ENCODE measurements around the gene SLC25A6. TPM values are rescaled to one million over a fixed set of nuclear protein-coding genes. Genes with fewer than 3 reads are reported as not detected.

Gene SLC25A6
- polyA plus RNA-seq, 1 donor from 2014 or later = 184 TPM

DNA sequence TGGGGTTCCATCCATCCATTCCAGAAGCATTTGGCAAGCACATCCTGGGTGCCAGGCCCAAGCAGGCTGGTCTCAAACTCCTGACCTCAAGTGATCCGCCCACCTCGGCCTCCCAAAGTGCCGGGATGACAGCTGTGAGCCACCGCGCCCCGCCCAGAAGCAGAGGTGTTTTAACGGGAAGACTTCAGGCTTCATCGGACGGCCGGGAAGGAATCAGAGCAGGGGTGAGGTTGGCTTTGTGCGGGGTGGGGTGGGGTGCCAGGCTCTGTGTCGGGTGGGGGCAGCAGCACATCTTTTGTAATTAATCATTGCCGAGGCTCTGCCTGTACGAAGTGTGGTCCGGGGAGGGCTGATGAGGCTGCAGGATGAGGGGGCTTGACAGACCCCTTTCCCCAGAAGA is 5.1 kb upstream of the SLC25A6 start:
- Histone ChIP-seq H3K9me3 (ENCODE audit: low read length) (no peaks in the 10 kb centered on the region), H3F3A (ENCODE audit: insufficient read depth, low read length, poor library complexity, severe bottlenecking) (no peaks in the 10 kb centered on the region), H3K9me2 (ENCODE audit: insufficient read depth, low read length) (no peaks in the 10 kb centered on the region)

DNA sequence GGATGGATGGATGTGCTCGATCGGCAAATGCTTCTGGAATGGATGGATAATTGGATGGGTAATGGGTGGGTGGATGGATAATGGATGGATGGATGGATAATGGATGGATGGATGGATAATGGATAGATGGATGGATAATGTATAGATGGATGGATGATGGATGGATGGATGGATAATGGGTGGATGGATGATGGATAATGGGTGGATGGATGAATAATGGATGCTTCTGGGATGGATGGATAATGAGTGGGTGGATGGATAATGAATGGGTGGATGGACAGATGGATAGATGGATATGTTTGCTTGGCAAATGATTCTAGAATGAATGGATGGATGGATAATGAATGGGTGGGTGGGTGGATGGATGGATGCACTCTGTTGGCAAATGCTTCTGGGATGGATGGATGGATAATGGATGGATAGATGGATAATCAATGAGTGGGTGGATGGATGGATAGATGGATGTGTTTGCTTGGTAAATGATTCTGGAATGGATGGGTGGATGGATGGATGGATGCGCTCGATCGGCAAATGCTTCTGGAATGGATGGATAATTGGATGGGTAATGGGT is 3.8 kb upstream of the SLC25A6 start:
- Histone ChIP-seq H3K4me3 (ENCODE audit: low read length) (peak overlapping the region; percentile 28), H3K27me3 (ENCODE audit: insufficient read depth, low read depth, low read length) (no peaks in the 10 kb centered on the region), H3K9ac (ENCODE audit: low read length) (no peak overlapping the region), H3K9me2 (ENCODE audit: insufficient read depth, low read length) (no peaks in the 10 kb centered on the region), H4K20me1 (ENCODE audit: insufficient read depth) (no peaks in the 10 kb centered on the region), H3K36me3 (ENCODE audit: insufficient read depth, low read length) (no peaks in the 10 kb centered on the region), H3K9me3 (ENCODE audit: low read length) (no peaks in the 10 kb centered on the region), H3F3A (ENCODE audit: insufficient read depth, low read length, poor library complexity, severe bottlenecking) (no peaks in the 10 kb centered on the region), H3K4me2 (ENCODE audit: low read length) (no peak overlapping the region), H3K27ac (ENCODE audit: low read length) (no peak overlapping the region), H3K79me2 (replicated peaks; ENCODE audit: insufficient read depth, low read length) (peaks cover 24% of the 10 kb centered on the region), H2AFZ (ENCODE audit: low read depth, low read length) (no peak overlapping the region)
- no peak for TF ChIP-seq SMC3 (conservative IDR thresholded peaks at IDR 0.05; ENCODE audit: poor library complexity)
- no peak for TF ChIP-seq EP300 (conservative IDR thresholded peaks at IDR 0.05; ENCODE audit: poor library complexity, severe bottlenecking)
- no peak for TF ChIP-seq POLR2AphosphoS5 (IDR thresholded peaks at IDR 0.05)
- no peak for TF ChIP-seq EZH2 (IDR thresholded peaks at IDR 0.05; ENCODE audit: borderline replicate concordance, insufficient read depth, low read length, poor library complexity, severe bottlenecking)
- TF ChIP-seq, protein P1, sequence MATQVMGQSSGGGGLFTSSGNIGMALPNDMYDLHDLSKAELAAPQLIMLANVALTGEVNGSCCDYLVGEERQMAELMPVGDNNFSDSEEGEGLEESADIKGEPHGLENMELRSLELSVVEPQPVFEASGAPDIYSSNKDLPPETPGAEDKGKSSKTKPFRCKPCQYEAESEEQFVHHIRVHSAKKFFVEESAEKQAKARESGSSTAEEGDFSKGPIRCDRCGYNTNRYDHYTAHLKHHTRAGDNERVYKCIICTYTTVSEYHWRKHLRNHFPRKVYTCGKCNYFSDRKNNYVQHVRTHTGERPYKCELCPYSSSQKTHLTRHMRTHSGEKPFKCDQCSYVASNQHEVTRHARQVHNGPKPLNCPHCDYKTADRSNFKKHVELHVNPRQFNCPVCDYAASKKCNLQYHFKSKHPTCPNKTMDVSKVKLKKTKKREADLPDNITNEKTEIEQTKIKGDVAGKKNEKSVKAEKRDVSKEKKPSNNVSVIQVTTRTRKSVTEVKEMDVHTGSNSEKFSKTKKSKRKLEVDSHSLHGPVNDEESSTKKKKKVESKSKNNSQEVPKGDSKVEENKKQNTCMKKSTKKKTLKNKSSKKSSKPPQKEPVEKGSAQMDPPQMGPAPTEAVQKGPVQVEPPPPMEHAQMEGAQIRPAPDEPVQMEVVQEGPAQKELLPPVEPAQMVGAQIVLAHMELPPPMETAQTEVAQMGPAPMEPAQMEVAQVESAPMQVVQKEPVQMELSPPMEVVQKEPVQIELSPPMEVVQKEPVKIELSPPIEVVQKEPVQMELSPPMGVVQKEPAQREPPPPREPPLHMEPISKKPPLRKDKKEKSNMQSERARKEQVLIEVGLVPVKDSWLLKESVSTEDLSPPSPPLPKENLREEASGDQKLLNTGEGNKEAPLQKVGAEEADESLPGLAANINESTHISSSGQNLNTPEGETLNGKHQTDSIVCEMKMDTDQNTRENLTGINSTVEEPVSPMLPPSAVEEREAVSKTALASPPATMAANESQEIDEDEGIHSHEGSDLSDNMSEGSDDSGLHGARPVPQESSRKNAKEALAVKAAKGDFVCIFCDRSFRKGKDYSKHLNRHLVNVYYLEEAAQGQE (IDR thresholded peaks at IDR 0.05; ENCODE audit: borderline replicate concordance) = no peak
- TF ChIP-seq, protein P2, sequence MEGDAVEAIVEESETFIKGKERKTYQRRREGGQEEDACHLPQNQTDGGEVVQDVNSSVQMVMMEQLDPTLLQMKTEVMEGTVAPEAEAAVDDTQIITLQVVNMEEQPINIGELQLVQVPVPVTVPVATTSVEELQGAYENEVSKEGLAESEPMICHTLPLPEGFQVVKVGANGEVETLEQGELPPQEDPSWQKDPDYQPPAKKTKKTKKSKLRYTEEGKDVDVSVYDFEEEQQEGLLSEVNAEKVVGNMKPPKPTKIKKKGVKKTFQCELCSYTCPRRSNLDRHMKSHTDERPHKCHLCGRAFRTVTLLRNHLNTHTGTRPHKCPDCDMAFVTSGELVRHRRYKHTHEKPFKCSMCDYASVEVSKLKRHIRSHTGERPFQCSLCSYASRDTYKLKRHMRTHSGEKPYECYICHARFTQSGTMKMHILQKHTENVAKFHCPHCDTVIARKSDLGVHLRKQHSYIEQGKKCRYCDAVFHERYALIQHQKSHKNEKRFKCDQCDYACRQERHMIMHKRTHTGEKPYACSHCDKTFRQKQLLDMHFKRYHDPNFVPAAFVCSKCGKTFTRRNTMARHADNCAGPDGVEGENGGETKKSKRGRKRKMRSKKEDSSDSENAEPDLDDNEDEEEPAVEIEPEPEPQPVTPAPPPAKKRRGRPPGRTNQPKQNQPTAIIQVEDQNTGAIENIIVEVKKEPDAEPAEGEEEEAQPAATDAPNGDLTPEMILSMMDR (IDR thresholded peaks at IDR 0.05; ENCODE audit: poor library complexity, severe bottlenecking) = no peak
- TF ChIP-seq MXI1 (conservative IDR thresholded peaks at IDR 0.05; ENCODE audit: poor library complexity, severe bottlenecking) = no peak
- TF ChIP-seq RAD21 (conservative IDR thresholded peaks at IDR 0.05) = no peak
- TF ChIP-seq TAF1 (IDR thresholded peaks at IDR 0.05; ENCODE audit: low read depth) = no peak

More for the DNA sequence above, 5.1 kb upstream of the SLC25A6 start:
- Histone ChIP-seq H3K4me2 (ENCODE audit: low read length) (no peak overlapping the region), H3K4me3 (ENCODE audit: low read length) (no peak overlapping the region), H3K36me3 (ENCODE audit: insufficient read depth, low read length) (no peaks in the 10 kb centered on the region), H3K27ac (ENCODE audit: low read length) (no peak overlapping the region), H3K27me3 (ENCODE audit: insufficient read depth, low read depth, low read length) (no peaks in the 10 kb centered on the region), H4K20me1 (ENCODE audit: insufficient read depth) (no peaks in the 10 kb centered on the region), H2AFZ (ENCODE audit: low read depth, low read length) (no peak overlapping the region), H3K9ac (ENCODE audit: low read length) (no peak overlapping the region), H3K79me2 (replicated peaks; ENCODE audit: insufficient read depth, low read length) (peaks cover 17% of the 10 kb centered on the region)
- TF ChIP-seq, protein P2 (IDR thresholded peaks at IDR 0.05; ENCODE audit: poor library complexity, severe bottlenecking) = no peak
- TF ChIP-seq RAD21 (conservative IDR thresholded peaks at IDR 0.05) = no peak
- no peak for TF ChIP-seq EZH2 (IDR thresholded peaks at IDR 0.05; ENCODE audit: borderline replicate concordance, insufficient read depth, low read length, poor library complexity, severe bottlenecking)
- no peak for TF ChIP-seq SMC3 (conservative IDR thresholded peaks at IDR 0.05; ENCODE audit: poor library complexity)
- TF ChIP-seq EP300 (conservative IDR thresholded peaks at IDR 0.05; ENCODE audit: poor library complexity, severe bottlenecking) = no peak
- TF ChIP-seq, protein P1 (IDR thresholded peaks at IDR 0.05; ENCODE audit: borderline replicate concordance) = no peak
- TF ChIP-seq MXI1 (conservative IDR thresholded peaks at IDR 0.05; ENCODE audit: poor library complexity, severe bottlenecking) = no peak
